Gastroesophageal sphincter (tissue), 3 donors: Measurements from ENCODE around the gene GFM1.

Experiments used
- CTCF ChIP-seq, 4 experiments: fragments of 200-600 bp in 2 of 4; fragments of 450-650 bp in 2 of 4; sonication (generic) in 1 of 4; IDR thresholded peaks; one replicate each; pipeline ENCODE4 v1.5.1; 2017 to 2019; ENCODE audit warnings: antibody characterized with exemption in 4 of 4, mild to moderate bottlenecking in 2 of 4, moderate library complexity in 2 of 4
- POLR2A ChIP-seq, 2 donors: fragments of 450-650 bp; IDR thresholded peaks; one replicate each; pipeline ENCODE4 v1.6.1; 2017; ENCODE audit warnings: antibody characterized with exemption in 2 of 2, mild to moderate bottlenecking in 2 of 2, moderate library complexity in 1 of 2
- POLR2AphosphoS5 ChIP-seq: sonication (generic); formaldehyde crosslinking; IDR thresholded peaks from one replicate; pipeline ENCODE4 v1.6.1; 2017; ENCODE audit warnings: antibody characterized with exemption

GRCh38 chr3:158683230-158683962, 39.1 kb downstream of the GFM1 start:
- TF ChIP-seq CTCF (IDR thresholded peaks at IDR 0.05) (no peak), POLR2A (IDR thresholded peaks at IDR 0.05) (no peak), POLR2AphosphoS5 (no peak)
